GM18867 (cell line): ENCODE data around the gene PTPRM.

Experiments
- ATAC-seq: cut with Tn5 transposase; IDR thresholded peaks from one replicate; pipeline ENCODE4 v1.9.1; 2021; ENCODE audit warnings: mild to moderate bottlenecking, moderate library complexity; ENCODE audit not compliant: unreplicated experiment

Gene PTPRM

GRCh38 chr18:7844418-7844817 is 277.3 kb downstream of the PTPRM start:
- no peak for ATAC-seq

GRCh38 chr18:7846335-7846734 is 279.2 kb downstream of the PTPRM start:
- no peak for ATAC-seq

GRCh38 chr18:7847357-7848053 is 280.4 kb downstream of the PTPRM start:
- no peak for ATAC-seq

GRCh38 chr18:7848054-7848412 is 280.9 kb downstream of the PTPRM start:
- no peak for ATAC-seq

DNA sequence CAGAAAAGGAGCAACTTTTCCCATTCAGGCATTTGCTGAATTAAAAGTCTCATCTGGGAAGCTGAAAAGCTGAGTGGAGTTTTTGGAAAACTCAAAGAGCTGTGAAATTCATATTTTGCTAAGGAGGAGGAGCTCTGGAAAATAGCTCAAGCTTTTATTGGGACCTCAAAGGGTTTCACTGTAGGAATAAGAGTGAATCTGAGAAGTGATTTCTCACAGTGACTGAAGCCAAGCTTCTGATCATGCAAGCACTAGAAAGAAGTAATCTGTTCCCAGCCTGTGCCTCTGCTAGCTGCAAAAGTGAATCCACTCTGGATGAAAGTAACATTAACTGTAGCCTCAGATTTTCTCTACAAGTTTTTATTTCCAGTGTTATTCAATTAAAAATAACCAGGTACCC is 283.3 kb downstream of the PTPRM start:
- no peak for ATAC-seq

DNA sequence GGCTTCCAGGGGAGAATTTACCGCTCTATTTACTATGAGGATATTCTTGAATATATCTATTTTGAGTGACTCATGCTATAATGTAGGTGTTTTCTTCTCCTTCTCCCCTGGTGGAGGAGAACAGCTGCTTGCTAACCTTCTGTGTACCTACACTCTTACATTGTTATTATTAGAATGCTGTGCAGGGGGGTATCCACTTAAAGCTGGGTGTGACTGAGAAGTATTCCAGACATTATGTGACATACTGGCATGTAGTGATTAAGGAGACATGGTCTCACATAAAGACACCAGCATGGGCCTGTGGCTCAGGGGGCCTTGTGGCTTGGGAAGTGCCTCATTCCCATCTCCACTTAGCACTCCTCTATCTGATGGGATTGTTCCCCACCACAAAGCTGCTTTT is 287.9 kb downstream of the PTPRM start:
- ATAC-seq = no peak

DNA sequence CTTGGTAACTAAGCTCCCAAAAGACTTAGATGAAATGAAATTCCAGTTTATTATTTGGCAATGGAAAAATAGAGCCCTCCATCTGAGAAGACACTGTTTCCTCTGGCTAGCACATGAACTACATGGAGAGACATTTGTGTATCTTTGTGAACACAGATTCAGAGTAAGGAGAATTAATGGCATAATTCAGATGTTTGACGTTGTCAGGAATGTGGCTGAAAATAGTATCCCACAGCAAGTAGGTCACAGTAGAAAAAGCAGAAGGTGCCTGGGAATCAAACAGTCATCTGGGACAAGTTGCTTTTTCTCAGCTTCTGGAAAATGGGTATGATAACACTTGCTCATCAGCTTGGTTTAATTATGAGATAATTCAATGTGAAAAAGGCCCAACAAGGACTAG is 288.6 kb downstream of the PTPRM start:
- ATAC-seq = no peak

- ATAC-seq = no peak
Measured at GRCh38 chr18:7856116-7856515, 289.0 kb downstream of the PTPRM start.

GRCh38 chr18:7856733-7857132 is 289.6 kb downstream of the PTPRM start:
- ATAC-seq = no peak

DNA sequence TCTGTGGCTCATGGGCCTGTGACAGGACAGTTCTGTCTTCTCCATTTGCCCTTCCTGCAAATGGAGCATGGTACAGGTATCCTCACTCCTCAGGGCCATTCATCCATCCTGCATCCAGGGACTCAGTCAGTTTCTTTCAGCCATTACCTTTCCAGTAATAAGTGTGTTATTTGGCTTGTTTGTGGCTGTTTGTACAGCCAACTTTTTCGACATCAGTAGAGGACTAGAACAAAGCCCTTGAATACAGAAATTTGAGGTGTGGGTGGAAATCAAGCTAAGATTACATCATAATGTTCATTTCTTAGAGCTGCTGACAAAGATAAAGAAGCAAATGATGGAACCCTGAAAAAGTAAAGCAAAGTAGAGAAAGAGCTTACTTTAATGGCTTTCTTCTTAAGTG is 290.4 kb downstream of the PTPRM start:
- no peak for ATAC-seq

GRCh38 chr18:7859122-7859521 is 292.0 kb downstream of the PTPRM start:
- ATAC-seq = no peak

DNA sequence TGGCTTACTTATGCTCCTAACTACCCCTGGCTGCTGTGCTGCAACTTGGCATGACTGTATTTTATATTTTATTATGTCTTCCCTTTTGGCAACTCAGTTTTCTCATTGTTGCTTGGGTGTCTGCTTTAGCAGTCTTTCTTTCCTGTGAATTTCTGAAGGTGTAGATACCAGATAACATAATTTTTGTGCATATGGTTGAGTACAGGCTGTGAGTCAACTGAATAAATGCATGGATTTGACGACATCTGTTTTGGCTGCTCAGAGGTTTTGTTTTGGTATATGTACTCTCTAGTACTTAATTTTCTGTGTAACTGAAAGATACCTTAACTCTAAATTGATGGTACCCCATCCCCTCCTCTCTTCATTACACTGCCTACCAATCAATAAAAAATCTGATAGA is 303.1 kb downstream of the PTPRM start:
- no peak for ATAC-seq

GRCh38 chr18:7870855-7871254 is 303.7 kb downstream of the PTPRM start:
- no peak for ATAC-seq

GRCh38 chr18:7871560-7872456 is 304.7 kb downstream of the PTPRM start:
- no peak for ATAC-seq

DNA sequence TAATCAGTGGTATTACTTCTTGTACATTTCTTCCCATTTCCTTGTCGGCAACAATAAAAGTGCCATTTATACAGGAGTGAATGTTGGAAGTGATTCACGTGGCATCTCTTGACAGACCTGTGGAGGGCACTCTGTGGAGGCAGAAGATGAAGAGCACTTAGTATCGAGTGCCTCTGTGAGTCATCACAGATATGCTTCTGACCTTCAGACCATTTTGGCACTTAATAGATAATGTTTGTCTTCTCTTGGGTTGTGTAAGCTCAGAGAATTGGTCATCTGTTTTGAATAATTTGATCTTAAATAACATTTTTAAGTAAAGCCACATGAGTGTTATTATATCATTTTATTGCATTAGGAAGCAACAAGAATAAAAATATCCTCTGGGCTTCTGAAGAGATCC is 305.5 kb downstream of the PTPRM start:
- ATAC-seq = no peak

GRCh38 chr18:7873316-7873715 is 306.2 kb downstream of the PTPRM start:
- no peak for ATAC-seq

- no peak for ATAC-seq
Measured at GRCh38 chr18:7876354-7877104, 309.4 kb downstream of the PTPRM start.

DNA sequence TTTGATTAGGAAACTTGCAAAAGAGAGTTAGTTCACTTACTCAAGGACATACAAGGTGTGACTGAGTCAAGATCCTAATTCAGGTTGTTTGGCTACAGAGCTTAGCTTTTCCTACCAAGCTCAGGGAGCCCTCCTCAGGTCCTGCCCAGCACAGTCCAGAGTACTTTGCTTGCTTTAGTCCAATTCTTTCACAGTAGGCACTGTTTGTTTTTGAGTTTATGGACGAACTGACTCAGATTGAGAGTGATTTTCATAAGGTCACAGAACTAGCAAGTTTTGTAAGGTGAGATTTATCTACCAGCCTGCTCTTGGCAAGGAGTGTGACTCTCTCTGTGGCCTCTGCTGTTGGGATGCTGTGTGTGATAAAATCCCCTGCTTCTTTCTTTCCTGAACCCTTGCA is 310.5 kb downstream of the PTPRM start:
- no peak for ATAC-seq

DNA sequence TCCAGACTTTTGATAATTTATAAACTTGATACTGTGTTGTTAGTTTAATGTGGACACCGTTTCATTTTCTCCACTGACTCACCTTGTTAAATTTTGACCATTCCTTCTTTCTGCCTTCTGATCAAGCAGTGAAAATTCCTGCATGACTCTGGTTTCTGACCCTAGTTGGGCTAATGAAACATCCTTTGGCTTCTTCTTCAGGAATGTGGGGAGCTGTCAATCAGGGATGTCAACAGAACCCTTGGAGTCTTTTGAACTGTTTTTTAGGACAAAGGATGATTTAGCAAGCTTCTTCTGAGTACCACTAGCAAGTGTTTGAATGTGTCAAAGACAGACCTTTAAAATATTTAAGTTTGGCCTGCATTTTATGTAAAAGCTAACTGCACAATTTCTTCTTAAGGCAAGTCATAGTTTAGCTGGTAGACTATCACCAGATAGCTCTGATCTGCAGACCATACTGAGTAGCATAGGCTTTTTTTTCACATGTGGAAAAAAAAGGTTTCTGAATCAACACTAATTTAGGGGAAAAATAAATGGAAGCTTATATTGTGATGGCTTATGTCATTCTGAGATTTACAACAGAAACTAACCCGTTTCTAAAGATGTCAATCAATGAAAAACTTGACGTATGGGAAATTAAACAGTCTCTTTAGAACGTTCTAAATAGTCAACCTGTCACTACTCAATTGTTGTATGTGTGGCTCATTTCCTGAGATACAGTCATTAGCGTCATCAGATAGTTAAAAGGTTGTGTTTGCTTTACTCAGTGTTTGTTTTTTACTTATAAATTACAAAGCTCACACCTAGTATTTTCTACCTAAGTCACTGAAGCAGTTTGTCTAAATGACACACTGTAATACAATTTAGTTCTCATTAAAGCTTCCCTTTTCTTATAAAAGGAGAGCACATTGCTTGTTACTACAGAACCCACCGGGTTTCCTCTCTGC is 311.4 kb downstream of the PTPRM start:
- no peak for ATAC-seq

- no peak for ATAC-seq
Measured at GRCh38 chr18:7879717-7880116, 312.6 kb downstream of the PTPRM start.

- ATAC-seq = no peak
Measured at GRCh38 chr18:7885865-7886264, 318.7 kb downstream of the PTPRM start.
